Measurements from ENCODE around the gene PRKCZ.

DNA sequence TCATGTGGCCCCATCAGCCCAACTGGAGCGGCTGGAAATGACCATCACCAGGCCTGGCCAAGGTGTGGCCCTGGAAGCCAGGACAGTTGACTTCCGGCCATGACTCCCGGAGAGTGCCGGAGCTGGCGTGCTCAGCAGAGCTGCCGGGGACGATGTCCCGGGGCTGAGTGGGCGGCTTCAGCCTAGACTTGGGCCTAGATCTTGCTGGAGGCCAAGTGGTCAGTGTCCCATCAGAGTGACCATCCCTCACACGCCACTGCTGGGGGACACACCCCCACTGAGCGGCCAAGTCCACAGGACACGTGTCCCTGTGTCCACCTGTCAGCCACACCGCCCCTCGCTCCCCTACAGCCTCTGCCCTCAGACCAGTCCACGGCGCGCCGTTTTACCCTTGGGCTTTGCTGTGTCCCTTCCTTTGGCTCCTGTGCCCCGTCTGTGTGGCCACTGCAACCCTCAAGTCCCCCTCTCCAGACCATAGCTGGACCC, 140.3 kb downstream of the PRKCZ start:
- TF ChIP-seq, protein P1, sequence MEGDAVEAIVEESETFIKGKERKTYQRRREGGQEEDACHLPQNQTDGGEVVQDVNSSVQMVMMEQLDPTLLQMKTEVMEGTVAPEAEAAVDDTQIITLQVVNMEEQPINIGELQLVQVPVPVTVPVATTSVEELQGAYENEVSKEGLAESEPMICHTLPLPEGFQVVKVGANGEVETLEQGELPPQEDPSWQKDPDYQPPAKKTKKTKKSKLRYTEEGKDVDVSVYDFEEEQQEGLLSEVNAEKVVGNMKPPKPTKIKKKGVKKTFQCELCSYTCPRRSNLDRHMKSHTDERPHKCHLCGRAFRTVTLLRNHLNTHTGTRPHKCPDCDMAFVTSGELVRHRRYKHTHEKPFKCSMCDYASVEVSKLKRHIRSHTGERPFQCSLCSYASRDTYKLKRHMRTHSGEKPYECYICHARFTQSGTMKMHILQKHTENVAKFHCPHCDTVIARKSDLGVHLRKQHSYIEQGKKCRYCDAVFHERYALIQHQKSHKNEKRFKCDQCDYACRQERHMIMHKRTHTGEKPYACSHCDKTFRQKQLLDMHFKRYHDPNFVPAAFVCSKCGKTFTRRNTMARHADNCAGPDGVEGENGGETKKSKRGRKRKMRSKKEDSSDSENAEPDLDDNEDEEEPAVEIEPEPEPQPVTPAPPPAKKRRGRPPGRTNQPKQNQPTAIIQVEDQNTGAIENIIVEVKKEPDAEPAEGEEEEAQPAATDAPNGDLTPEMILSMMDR (IDR thresholded peaks at IDR 0.05) = no peak
- no peak for TF ChIP-seq POLR2A (IDR thresholded peaks at IDR 0.05)
